ENCODE results near the gene TBXAS1.
"Not testable (repeated sequence)": the region's sequence is repeated elsewhere in the genome, so short reads cannot be mapped to it uniquely, and the experiment has no call there.

TBXAS1 gene

GRCh38 chr7:139902436-139903102 is 73.5 kb downstream of the TBXAS1 start:
- TF ChIP-seq CTCF (IDR thresholded peaks at IDR 0.05; ENCODE audit: extremely low read depth, missing control alignments), result no peak
- no peak for DNase-seq (ENCODE audit: low spot score)

GRCh38 chr7:139903103-139903477 is 74.0 kb downstream of the TBXAS1 start:
- DNase-seq (ENCODE audit: low spot score), result not testable (repeated sequence)

DNA sequence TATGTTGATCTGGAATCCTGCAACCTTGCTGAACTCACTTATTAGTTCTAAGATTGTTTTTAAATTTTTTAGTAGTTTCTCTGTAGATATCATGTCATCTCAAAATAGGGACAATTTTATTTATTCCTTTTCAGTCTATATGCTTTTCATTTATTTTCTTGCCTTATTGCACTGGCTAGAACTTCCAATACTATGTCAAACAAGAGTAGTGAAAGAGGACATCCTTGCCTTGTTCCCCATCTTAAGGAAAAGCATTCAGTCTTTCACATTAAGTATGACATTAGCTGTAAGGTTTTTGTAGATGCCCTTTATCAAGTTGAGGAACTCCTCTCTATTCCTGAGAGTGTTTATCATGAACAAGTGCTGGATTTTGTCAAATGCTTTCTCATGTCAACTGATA is 77.8 kb downstream of the TBXAS1 start:
- no peak for DNase-seq (ENCODE audit: low spot score)
- no peak for TF ChIP-seq CTCF (IDR thresholded peaks at IDR 0.05; ENCODE audit: extremely low read depth, missing control alignments)

DNA sequence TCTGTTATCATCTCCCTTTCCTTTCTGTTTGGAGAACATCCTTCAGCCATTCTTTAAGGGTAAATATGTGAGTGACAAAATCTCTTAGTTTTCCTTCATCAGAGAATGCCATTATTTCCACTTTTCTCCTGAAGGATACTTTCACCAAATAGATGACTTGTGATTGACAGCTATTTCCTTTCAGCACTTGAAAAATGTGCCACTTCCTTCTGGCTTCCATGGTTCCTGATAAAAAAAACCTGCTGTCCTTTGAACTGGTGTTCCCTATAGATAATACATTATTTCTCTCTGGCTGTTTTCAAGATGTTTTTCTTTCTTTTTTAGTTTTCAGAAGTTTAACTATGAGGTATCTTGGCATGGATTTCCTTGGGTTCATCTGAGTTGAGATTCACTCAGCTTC is 79.7 kb downstream of the TBXAS1 start:
- TF ChIP-seq CTCF (IDR thresholded peaks at IDR 0.05; ENCODE audit: extremely low read depth, missing control alignments), result no peak
- DNase-seq (ENCODE audit: low spot score), result no peak

- DNase-seq (ENCODE audit: low spot score), result no peak
- no peak for TF ChIP-seq CTCF (IDR thresholded peaks at IDR 0.05; ENCODE audit: extremely low read depth, missing control alignments)
Observed at GRCh38 chr7:139909379-139910050, 80.5 kb downstream of the TBXAS1 start.

GRCh38 chr7:139913021-139913844 is 84.2 kb downstream of the TBXAS1 start:
- no peak for DNase-seq (ENCODE audit: low spot score)
- no peak for TF ChIP-seq CTCF (IDR thresholded peaks at IDR 0.05; ENCODE audit: extremely low read depth, missing control alignments)

DNA sequence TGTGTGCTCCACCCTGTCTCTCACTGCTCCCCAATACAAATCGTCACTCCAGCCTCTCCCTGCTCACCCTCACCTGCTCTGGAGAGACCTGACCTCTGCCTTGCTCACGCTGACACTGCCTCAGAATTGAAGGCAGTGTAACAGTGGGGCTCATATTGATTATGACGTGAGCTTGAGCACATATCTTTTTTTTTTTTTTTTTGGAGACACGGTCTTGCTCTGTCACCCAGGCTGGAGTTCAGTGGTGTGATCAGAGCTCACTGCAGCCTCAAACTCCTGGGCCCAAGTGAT is 84.7 kb downstream of the TBXAS1 start:
- DNase-seq (ENCODE audit: low spot score), result no peak
- no peak for TF ChIP-seq CTCF (IDR thresholded peaks at IDR 0.05; ENCODE audit: extremely low read depth, missing control alignments)
